Measurements from ENCODE around the gene ORAI2.

- TF ChIP-seq EP300 (conservative IDR thresholded peaks at IDR 0.05; ENCODE audit: poor library complexity, severe bottlenecking) (no peak), EZH2 (IDR thresholded peaks at IDR 0.05; ENCODE audit: borderline replicate concordance, insufficient read depth, low read length, poor library complexity, severe bottlenecking) (no peak)
Measured at GRCh38 chr7:102446387-102447156, 13.2 kb downstream of the ORAI2 start.
